Measurements from ENCODE around the gene LMF2. TPM values are rescaled to one million over a fixed set of nuclear protein-coding genes. Genes with fewer than 3 reads are reported as not detected.

The LMF2 gene
- total RNA-seq, 3 donors from 2014 or later = 35.7 to 54.9 (median 39.5) TPM

DNA sequence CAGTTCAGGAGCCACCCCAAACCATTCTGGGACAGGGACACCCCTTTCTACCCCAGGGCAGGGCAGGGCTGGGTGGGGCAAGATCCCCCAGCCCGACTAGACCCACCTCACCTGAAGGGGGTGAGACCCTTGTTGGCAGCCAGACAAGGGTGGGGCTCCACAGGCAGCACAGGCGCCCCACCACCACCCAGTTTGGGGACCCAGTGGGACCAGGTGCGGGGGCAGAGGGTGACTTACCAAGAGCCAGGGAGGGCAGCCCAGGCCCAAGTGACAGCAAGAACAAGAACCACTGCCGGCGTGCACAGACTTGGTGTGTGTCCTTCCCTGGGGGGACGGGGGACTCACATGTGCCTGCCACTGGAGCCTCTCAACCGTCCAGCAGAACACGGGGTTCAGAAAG, 23.9 kb downstream of the LMF2 start:
- no peak for DNase-seq (ENCODE audit: low spot score in 2 of 2)
- no peak overlapping the region for H3K27ac ChIP-seq
- peaks cover 4 to 10% of the 10 kb centered on the region in 2 donors for H3K4me1 ChIP-seq
- H3K27me3 ChIP-seq = peaks cover 8 to 16% of the 10 kb centered on the region in 2 donors
- H3K36me3 ChIP-seq = no peaks in the 10 kb centered on the region
- TF ChIP-seq, protein P1, sequence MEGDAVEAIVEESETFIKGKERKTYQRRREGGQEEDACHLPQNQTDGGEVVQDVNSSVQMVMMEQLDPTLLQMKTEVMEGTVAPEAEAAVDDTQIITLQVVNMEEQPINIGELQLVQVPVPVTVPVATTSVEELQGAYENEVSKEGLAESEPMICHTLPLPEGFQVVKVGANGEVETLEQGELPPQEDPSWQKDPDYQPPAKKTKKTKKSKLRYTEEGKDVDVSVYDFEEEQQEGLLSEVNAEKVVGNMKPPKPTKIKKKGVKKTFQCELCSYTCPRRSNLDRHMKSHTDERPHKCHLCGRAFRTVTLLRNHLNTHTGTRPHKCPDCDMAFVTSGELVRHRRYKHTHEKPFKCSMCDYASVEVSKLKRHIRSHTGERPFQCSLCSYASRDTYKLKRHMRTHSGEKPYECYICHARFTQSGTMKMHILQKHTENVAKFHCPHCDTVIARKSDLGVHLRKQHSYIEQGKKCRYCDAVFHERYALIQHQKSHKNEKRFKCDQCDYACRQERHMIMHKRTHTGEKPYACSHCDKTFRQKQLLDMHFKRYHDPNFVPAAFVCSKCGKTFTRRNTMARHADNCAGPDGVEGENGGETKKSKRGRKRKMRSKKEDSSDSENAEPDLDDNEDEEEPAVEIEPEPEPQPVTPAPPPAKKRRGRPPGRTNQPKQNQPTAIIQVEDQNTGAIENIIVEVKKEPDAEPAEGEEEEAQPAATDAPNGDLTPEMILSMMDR (IDR thresholded peaks at IDR 0.05) = no peak
- TF ChIP-seq POLR2A (IDR thresholded peaks at IDR 0.05) = no peak
- no peak for TF ChIP-seq POLR2AphosphoS5 (IDR thresholded peaks at IDR 0.05)
- no peak overlapping the region for H3K4me3 ChIP-seq
- intact Hi-C loops (cut with DNase I; ENCODE audit: low total_unique reads) = no loop called here
- no peaks in the 10 kb centered on the region for H3K9me3 ChIP-seq

DNA sequence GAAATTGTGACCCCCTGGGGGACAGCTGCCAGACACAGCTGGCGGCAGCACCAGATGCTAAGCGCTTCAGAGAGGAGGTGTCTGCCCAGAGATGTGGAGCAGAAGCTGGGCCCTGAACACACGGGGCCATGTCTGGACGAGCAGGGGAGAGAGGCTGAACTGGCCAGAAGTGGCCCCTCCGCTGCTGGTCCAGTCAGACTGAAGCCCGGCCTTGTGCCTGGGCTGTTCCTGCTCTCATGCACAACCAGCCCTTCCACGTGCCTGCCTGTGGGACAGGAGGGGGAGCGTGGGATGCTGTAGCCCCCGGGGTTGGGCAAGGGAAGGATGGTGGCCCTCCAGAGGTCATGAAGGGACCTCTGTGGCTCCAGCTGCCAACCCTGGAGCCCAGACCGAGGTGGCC, 24.4 kb downstream of the LMF2 start:
- no peak for TF ChIP-seq POLR2AphosphoS5 (IDR thresholded peaks at IDR 0.05)
- no peak overlapping the region for H3K4me3 ChIP-seq
- intact Hi-C loops (cut with DNase I; ENCODE audit: low total_unique reads) = no loop called here
- H3K27ac ChIP-seq = no peak overlapping the region
- no peaks in the 10 kb centered on the region for H3K36me3 ChIP-seq
- DNase-seq (ENCODE audit: low spot score in 2 of 2) = no peak
- H3K27me3 ChIP-seq = peaks cover 8 to 16% of the 10 kb centered on the region in 2 donors
- H3K4me1 ChIP-seq = peaks cover 4 to 10% of the 10 kb centered on the region in 2 donors
- H3K9me3 ChIP-seq = no peaks in the 10 kb centered on the region

DNA sequence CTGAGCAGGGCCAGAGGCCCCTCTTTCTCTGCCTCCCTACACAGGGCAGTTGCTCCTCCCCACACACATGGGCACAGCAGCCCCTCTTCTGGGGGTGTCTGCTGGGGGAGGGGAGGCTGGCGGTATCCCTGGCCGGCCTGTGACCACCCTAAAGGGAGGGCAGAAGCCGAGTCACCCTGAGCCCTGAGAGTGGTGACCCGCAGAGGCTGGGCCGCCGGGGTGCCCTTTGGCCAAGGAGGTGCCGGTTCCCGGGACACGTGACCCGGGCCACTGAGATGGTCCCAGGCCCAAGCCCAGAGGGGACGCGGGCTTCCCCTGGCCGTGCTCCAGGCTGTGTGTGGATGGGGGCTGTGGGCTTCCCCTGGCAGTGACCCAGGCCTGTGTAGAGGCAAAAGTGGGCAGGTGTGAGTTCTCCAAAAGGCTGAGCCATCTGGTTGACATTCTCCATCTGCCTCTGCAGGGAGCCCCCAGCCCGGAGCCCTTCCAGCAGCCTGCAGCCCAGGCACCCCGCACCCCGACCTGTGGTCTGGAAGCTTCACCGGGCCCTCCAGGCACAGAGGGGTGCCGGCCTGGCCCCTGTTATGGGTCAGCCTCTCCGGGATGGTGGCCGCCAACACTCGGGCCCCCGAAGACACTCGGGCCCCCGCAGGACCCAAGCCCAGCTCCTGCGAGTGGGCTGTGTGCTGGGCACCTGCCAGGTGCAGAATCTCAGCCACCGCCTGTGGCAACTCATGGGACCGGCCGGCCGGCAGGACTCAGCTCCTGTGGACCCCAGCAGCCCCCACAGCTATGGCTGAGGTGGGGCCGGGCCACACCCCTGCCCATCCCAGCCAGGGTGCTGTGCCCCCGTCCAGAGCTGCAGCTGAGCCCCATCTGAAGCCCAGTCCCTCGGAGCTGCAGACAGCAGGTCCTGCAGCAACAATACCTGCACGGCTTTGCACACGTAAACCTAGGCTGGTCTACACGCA, 25.1 kb downstream of the LMF2 start:
- H3K4me3 ChIP-seq = peak overlapping the region in 2 of 3 donors; percentile 54 to 85
- H3K27me3 ChIP-seq = peaks cover 8 to 16% of the 10 kb centered on the region in 2 donors
- DNase-seq (ENCODE audit: low spot score in 2 of 2) = no peak
- TF ChIP-seq POLR2AphosphoS5 (IDR thresholded peaks at IDR 0.05) = no peak
- TF ChIP-seq, protein P1 (IDR thresholded peaks at IDR 0.05) = no peak
- no peak for TF ChIP-seq POLR2A (IDR thresholded peaks at IDR 0.05)
- intact Hi-C loops (cut with DNase I; ENCODE audit: low total_unique reads) = no loop called here
- H3K4me1 ChIP-seq = peaks cover 4 to 10% of the 10 kb centered on the region in 2 donors
- H3K27ac ChIP-seq = no peak overlapping the region
- H3K9me3 ChIP-seq = no peaks in the 10 kb centered on the region
- no peaks in the 10 kb centered on the region for H3K36me3 ChIP-seq

DNA sequence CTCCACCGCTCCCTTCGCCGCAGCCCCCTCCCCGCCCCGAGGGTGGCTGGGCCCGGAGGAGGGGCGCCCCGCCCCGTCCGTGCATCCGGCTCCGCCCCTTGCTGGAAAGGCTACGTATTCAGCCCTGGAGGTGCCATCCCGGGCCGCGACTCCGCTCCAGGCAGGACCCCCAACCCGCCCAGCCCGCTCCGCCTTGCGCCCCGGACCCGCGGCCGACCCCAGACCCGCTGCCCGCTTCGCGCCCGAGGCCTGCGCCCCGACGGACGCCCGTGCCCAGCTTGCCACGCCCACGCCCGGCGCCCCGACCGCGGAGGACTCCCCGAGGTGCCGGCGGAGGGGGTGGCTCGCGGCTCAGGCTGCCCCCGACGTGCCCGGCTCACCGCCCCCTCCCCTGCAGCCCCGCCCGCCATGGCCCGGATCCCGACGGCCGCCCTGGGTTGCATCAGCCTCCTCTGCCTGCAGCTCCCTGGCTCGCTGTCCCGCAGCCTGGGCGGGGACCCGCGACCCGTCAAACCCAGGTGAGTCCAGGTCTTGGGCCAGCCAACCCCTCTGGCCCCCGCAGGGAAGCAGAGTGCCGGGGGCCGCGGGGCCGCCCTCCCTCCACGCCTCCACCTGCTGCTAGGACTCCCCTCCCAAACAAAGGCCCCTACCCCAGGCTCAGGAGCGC, 25.9 kb downstream of the LMF2 start, which contains the start of gene ADM2:
ADM2 (plus strand) TSS at position 104 of the 667 bp plus-strand sequence; CDS start at position 409, 305 bp downstream.
- no peaks in the 10 kb centered on the region for H3K9me3 ChIP-seq
- no peak for DNase-seq (ENCODE audit: low spot score in 2 of 2)
- TF ChIP-seq POLR2A (IDR thresholded peaks at IDR 0.05) (no peak), POLR2AphosphoS5 (IDR thresholded peaks at IDR 0.05) (no peak)
- TF ChIP-seq, protein P1 (IDR thresholded peaks at IDR 0.05) = no peak
- peaks cover 8 to 16% of the 10 kb centered on the region in 2 donors for H3K27me3 ChIP-seq
- intact Hi-C loops (cut with DNase I; ENCODE audit: low total_unique reads) = no loop called here
- peaks cover 4 to 10% of the 10 kb centered on the region in 2 donors for H3K4me1 ChIP-seq
- H3K4me3 ChIP-seq = peak within 1 kb of the TSS; percentile 34 to 85 (median 54)
- no peaks in the 10 kb centered on the region for H3K36me3 ChIP-seq
- no peak within 1 kb of the TSS for H3K27ac ChIP-seq

DNA sequence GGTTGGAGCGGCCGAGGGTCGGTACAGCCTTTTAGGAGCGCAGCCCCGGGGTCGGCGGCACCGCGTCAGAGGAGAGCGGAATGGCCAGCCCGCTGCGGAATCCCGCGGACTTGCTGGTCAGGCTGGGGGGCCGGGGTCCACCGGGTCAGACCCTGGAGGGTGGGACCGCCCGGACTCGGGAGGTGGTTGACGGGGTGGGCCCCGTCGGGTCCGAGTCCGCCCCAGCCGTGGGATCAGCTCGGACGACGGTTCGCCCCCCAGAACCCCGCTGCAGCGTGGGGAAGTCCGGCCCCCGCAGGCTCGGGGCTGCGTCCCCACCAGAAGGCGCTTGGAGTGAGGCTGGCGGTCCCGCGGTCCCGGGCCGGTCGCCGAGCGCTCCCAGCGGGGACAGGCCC, 26.5 kb downstream of the LMF2 start:
- intact Hi-C loops (cut with DNase I; ENCODE audit: low total_unique reads) = no loop called here

More for the DNA sequence above, 26.5 kb downstream of the LMF2 start:
- TF ChIP-seq POLR2A (IDR thresholded peaks at IDR 0.05) = no peak
- H3K27me3 ChIP-seq = peaks cover 8 to 16% of the 10 kb centered on the region in 2 donors
- H3K9me3 ChIP-seq = no peaks in the 10 kb centered on the region
- no peak for DNase-seq (ENCODE audit: low spot score in 2 of 2)
- peaks cover 4 to 10% of the 10 kb centered on the region in 2 donors for H3K4me1 ChIP-seq
- no peaks in the 10 kb centered on the region for H3K36me3 ChIP-seq
- peak overlapping the region; percentile 34 to 85 (median 54) for H3K4me3 ChIP-seq
- H3K27ac ChIP-seq = no peak overlapping the region

Measured in breast epithelium (tissue), 4 donors.